ENCODE measurements around the gene CD302.

DNA sequence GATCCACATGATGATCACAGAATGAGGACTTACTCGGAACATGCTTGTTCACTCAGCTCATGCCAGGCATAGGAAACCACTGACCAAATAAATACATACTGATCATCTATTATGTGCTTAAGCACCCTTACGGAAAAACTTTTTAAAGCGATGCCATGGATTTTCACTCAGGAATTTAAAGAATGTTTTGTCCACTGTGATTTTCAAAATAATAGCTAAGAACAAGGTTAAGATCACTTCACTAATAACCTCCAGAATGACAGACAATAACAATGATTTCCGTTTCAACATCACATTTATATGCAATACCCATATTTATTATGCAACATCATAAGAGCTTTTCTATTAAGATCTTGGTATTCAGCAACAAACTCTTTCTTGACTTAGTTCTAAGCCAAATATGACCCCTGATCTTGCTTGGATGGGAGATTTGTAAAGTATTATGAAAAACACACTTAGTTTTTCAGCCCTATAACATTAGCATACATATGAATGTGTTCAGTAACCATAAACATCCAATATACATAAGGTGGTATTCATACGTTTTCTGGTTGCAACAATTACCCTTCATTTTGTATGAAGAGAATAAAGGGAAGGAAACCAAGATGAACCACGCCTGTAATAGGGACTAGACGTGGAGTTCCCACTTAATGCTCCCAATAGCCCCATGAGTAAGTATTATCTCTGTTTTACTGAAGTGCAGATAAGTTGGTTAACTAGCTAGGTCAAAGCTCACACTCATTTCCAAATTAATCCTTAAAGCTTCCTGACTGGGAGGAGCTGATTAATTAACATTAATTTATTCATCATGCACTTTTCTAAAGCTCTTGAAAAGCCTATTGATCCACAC, 1.9 kb downstream of the CD302 start:
- TF ChIP-seq, protein P1, sequence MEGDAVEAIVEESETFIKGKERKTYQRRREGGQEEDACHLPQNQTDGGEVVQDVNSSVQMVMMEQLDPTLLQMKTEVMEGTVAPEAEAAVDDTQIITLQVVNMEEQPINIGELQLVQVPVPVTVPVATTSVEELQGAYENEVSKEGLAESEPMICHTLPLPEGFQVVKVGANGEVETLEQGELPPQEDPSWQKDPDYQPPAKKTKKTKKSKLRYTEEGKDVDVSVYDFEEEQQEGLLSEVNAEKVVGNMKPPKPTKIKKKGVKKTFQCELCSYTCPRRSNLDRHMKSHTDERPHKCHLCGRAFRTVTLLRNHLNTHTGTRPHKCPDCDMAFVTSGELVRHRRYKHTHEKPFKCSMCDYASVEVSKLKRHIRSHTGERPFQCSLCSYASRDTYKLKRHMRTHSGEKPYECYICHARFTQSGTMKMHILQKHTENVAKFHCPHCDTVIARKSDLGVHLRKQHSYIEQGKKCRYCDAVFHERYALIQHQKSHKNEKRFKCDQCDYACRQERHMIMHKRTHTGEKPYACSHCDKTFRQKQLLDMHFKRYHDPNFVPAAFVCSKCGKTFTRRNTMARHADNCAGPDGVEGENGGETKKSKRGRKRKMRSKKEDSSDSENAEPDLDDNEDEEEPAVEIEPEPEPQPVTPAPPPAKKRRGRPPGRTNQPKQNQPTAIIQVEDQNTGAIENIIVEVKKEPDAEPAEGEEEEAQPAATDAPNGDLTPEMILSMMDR (IDR thresholded peaks at IDR 0.05; ENCODE audit: borderline replicate concordance, extremely low read depth, low read length, poor library complexity, severe bottlenecking): no peak
- no peak for TF ChIP-seq EZH2 (IDR thresholded peaks at IDR 0.05; ENCODE audit: borderline replicate concordance, low read depth, low read length, severe bottlenecking)

Data from DND-41 (cell line).